Lower leg skin (tissue), 4 donors: Measurements from ENCODE around the gene GPRIN1. TPM values are rescaled to one million over a fixed set of nuclear protein-coding genes. Genes with fewer than 3 reads are reported as not detected.

Source experiments
- DNase-seq, 2 donors: peaks; one replicate each; pipeline ENCODE4 v3.0.0-alpha.2; 2019; ENCODE audit warnings: low spot score in 2 of 2
- H3K4me3 ChIP-seq: fragments of 200-600 bp; sonication (generic); 2 replicates; pipeline ENCODE4 v1.5.1; 2017; ENCODE audit warnings: mild to moderate bottlenecking, low read depth; ENCODE audit not compliant: poor library complexity, severe bottlenecking
- CTCF ChIP-seq, 3 donors: fragments of 450-650 bp; IDR thresholded peaks; one replicate each; pipeline ENCODE4 v1.5.1; 2016; ENCODE audit warnings: antibody characterized with exemption in 3 of 3, mild to moderate bottlenecking in 3 of 3, moderate library complexity in 2 of 3
- POLR2A ChIP-seq, 2 donors: fragments of 450-650 bp; IDR thresholded peaks; one replicate each; pipeline ENCODE4 v1.6.1; 2016 to 2017; ENCODE audit warnings: antibody characterized with exemption in 2 of 2, mild to moderate bottlenecking in 1 of 2, moderate library complexity in 1 of 2
- WGBS, 2 donors: methylation state at CpG; one replicate each; pipeline ENCODE4 v1.1.5; 2018; 5-methylcytosine and 5-hydroxymethylcytosine counted together
- intact Hi-C: fragments of 100-400 bp; cut with DNase I; formaldehyde crosslinking; loops from one replicate; pipeline ENCODE4 v1.15.0; 2023; ENCODE audit warnings: low total_unique reads
- total RNA-seq, 4 donors: library from RNA; depleted of rRNA; stranded (reverse); fragments of >200 nt; gene quantifications; one replicate each; pipeline ENCODE4 v1.1.0, GENCODE V29; 2016

The GPRIN1 gene
- total RNA-seq, 4 donors from 2014 or later = 0.72 to 1.7 (median 1.5) TPM

DNA sequence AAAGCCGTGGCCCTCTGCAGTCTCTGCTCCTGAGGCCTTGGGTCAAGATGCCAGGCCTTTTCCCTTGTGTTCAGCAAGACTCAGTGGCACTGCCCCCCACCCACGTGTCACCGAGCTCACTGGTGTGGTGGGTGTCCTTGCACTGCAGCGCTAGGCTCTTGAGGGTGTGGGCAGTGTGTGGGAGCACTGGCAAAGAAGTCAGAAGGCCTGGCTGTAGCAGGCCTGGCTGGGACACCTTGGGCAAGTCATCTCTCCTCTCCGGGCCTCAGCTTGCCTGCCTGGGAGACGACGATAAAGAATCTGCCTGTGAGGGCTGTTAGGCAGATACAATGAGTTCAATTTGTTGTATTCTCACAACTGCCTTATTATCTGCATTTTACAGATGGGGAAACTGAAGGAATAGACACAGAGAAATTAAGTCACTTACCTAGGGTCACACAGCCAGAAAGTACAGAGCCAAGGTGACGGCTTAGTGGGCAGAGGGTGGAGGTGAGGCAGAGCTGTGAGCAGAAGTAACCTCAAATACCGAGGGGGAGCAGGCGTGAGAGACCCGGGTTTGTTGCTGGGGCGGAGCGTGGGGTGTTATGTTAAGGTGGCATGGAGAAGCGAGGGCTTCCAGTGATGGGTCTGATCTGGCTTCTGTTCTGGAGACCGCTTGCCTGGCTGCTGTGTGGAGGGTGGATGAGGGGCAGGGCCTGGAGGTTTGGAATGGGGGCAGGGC is 38.7 kb upstream of the GPRIN1 start:
- WGBS, 2 donors = 65 to 70% methylated on average over 15 of the region's 15 CpGs
- no peak for DNase-seq
- TF ChIP-seq POLR2A (IDR thresholded peaks at IDR 0.05) (no peak), CTCF (IDR thresholded peaks at IDR 0.05) (no peak)
- intact Hi-C loops = no loop called here
- H3K4me3 ChIP-seq = no peak overlapping the region

- TF ChIP-seq POLR2A (IDR thresholded peaks at IDR 0.05) = no peak
- TF ChIP-seq CTCF (IDR thresholded peaks at IDR 0.05) = no peak
- intact Hi-C loops = no loop called here
- peak overlapping the region; percentile 62 for H3K4me3 ChIP-seq
- DNase-seq = peak; percentile 43 to 91
- 2 to 11% methylated on average over 12 to 14 of the region's 20 CpGs for WGBS, 2 donors
Observed at GRCh38 chr5:176647843-176648473, 38.0 kb upstream of the GPRIN1 start.

- H3K4me3 ChIP-seq = peak within 1 kb of the TSS; percentile 62
- intact Hi-C loops = no loop called here
- peak; percentile 100 for DNase-seq
- TF ChIP-seq POLR2A (IDR thresholded peaks at IDR 0.05) (no peak), CTCF (IDR thresholded peaks at IDR 0.05) (no peak)
- 1% methylated on average over 22 to 37 of the region's 63 CpGs for WGBS, 2 donors
Observed at GRCh38 chr5:176647030-176647842, 37.3 kb upstream of the GPRIN1 start, which contains the start of gene TSPAN17. Gene TSPAN17, plus strand, starts transcription at chr5:176647484. Its CDS starts 132 bp downstream, at chr5:176647616.

DNA sequence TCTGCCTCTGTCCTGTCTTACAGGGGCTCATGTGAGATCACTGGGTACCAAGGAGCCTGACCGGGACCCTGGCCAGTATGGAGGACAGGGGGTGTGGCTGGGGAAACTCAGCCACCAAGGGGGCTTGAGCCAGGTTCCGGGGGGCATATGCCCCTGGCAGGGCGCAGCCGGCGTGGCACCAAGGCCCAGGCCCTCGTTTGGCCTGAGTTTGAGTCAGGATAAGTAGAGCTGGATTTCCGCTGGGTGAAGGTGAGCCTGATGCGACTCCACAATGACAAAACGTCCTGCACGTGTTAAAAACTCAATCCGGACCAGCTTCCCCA is 36.7 kb upstream of the GPRIN1 start:
- H3K4me3 ChIP-seq = no peak overlapping the region
- no peak for TF ChIP-seq POLR2A (IDR thresholded peaks at IDR 0.05)
- no peak for TF ChIP-seq CTCF (IDR thresholded peaks at IDR 0.05)
- WGBS, 2 donors = 16 to 31% methylated on average over 9 to 11 of the region's 11 CpGs
- no peak for DNase-seq
- intact Hi-C loops = no loop called here

GRCh38 chr5:176646049-176646706 is 36.2 kb upstream of the GPRIN1 start:
- intact Hi-C loops = no loop called here
- no peak for DNase-seq
- no peak for TF ChIP-seq CTCF (IDR thresholded peaks at IDR 0.05)
- TF ChIP-seq POLR2A (IDR thresholded peaks at IDR 0.05) = no peak
- WGBS, 2 donors = 92 to 93% methylated on average over 7 of the region's 7 CpGs
- H3K4me3 ChIP-seq = no peak overlapping the region
